CD14-positive monocyte (primary cell): ENCODE measurements around the gene FARP1. TPM values are rescaled to one million over a fixed set of nuclear protein-coding genes. Genes with fewer than 3 reads are reported as not detected.

Experiments used
- DNase-seq, 3 donors: peaks; one replicate each; pipeline ENCODE4 v3.0.0-alpha.2; 2011 to 2022
- H2AFZ ChIP-seq: 2 replicates; pipeline ENCODE4 v1.6.0; 2012; ENCODE audit warnings: mild to moderate bottlenecking, low read depth, low read length, inconsistent platforms; ENCODE audit not compliant: insufficient read depth, poor library complexity, severe bottlenecking
- H3K27ac ChIP-seq, 2 donors: 1 replicate in 1 of 2; 2 replicates in 1 of 2; pipeline ENCODE4 v1.5.1; 2012 to 2013; ENCODE audit warnings: low read length in 2 of 2, control low read depth in 1 of 2, inconsistent platforms in 1 of 2, low read depth in 1 of 2, mild to moderate bottlenecking in 1 of 2
- H3K27me3 ChIP-seq, 2 donors: one replicate each; pipeline versions ENCODE4 v1.6.0 to v1.6.1; 2011 to 2013; ENCODE audit warnings: low read length in 2 of 2; ENCODE audit not compliant: control insufficient read depth in 2 of 2, insufficient read depth in 2 of 2
- H3K36me3 ChIP-seq, 2 donors: replicated peaks in 1 of 2; 1 replicate in 1 of 2; 2 replicates in 1 of 2; pipeline versions ENCODE4 v1.5.1 to v1.6.1; 2012 to 2013; ENCODE audit warnings: low read length in 2 of 2, control low read depth in 1 of 2, inconsistent platforms in 1 of 2, mild to moderate bottlenecking in 1 of 2; ENCODE audit not compliant: insufficient read depth in 2 of 2, control insufficient read depth in 1 of 2
- H3K4me1 ChIP-seq, 2 donors: 1 replicate in 1 of 2; 2 replicates in 1 of 2; pipeline versions ENCODE4 v1.5.1 to v1.6.1; 2012 to 2013; ENCODE audit warnings: low read length in 2 of 2, control low read depth in 1 of 2, inconsistent platforms in 1 of 2, mild to moderate bottlenecking in 1 of 2, moderate library complexity in 1 of 2; ENCODE audit not compliant: insufficient read depth in 2 of 2, control insufficient read depth in 1 of 2
- H3K4me2 ChIP-seq: replicated peaks from 2 replicates; pipeline ENCODE3; 2012; ENCODE audit warnings: low read length, moderate library complexity, mild to moderate bottlenecking; ENCODE audit not compliant: poor library complexity, severe bottlenecking; ENCODE audit errors: extremely low read depth
- H3K4me3 ChIP-seq, 3 experiments: fragments of 200-600 bp in 1 of 3; sonication (generic) in 1 of 3; replicated peaks in 1 of 3; 1 replicate in 2 of 3; 2 replicates in 1 of 3; pipeline ENCODE4 v1.5.1; 2011 to 2013; ENCODE audit warnings: low read length in 3 of 3, mild to moderate bottlenecking in 3 of 3, control low read depth in 2 of 3, low read depth in 2 of 3, inconsistent platforms in 1 of 3, moderate library complexity in 1 of 3
- H3K79me2 ChIP-seq: 2 replicates; pipeline ENCODE4 v1.6.0; 2012; ENCODE audit warnings: mild to moderate bottlenecking, control low read depth, inconsistent platforms, low read length, moderate library complexity; ENCODE audit not compliant: insufficient read depth
- H3K9ac ChIP-seq: 2 replicates; pipeline ENCODE4 v1.6.0; 2017; ENCODE audit warnings: low read length, mild to moderate bottlenecking; ENCODE audit not compliant: insufficient read depth, poor library complexity, severe bottlenecking
- H3K9me3 ChIP-seq, 2 donors: replicated peaks in 1 of 2; 1 replicate in 1 of 2; 2 replicates in 1 of 2; pipeline versions ENCODE4 v1.5.1 to v1.6.1; 2012 to 2013; ENCODE audit warnings: low read length in 2 of 2, control low read depth in 1 of 2; ENCODE audit not compliant: control insufficient read depth in 1 of 2, insufficient read depth in 1 of 2
- H4K20me1 ChIP-seq: 2 replicates; pipeline ENCODE4 v1.6.0; 2012; ENCODE audit warnings: mild to moderate bottlenecking, low read length, control low read depth, moderate library complexity; ENCODE audit not compliant: insufficient read depth
- H3K27ac Mint-ChIP-seq, 7 donors: one replicate each; pipeline ENCODE4 v1.8.0; 2020; ENCODE audit warnings: mild to moderate bottlenecking in 7 of 7, mixed read lengths in 7 of 7, moderate library complexity in 6 of 7, inconsistent platforms in 2 of 7
- H3K27me3 Mint-ChIP-seq, 3 donors: one replicate each; pipeline ENCODE4 v1.8.0; 2021 to 2022; ENCODE audit warnings: low read depth in 3 of 3, mild to moderate bottlenecking in 3 of 3, mixed read lengths in 3 of 3, moderate library complexity in 3 of 3, inconsistent platforms in 1 of 3
- H3K36me3 Mint-ChIP-seq, 2 donors: one replicate each; pipeline ENCODE4 v1.8.0; 2020; ENCODE audit warnings: mixed read lengths in 2 of 2, inconsistent platforms in 1 of 2, mild to moderate bottlenecking in 1 of 2
- H3K4me1 Mint-ChIP-seq: one replicate; pipeline ENCODE4 v1.8.0; 2020; ENCODE audit warnings: mild to moderate bottlenecking, mixed read lengths
- H3K4me3 Mint-ChIP-seq, 2 donors: one replicate each; pipeline ENCODE4 v1.8.0; 2020; ENCODE audit warnings: mild to moderate bottlenecking in 2 of 2, mixed read lengths in 2 of 2, moderate library complexity in 1 of 2
- H3K9me3 Mint-ChIP-seq, 7 donors: one replicate each; pipeline ENCODE4 v1.8.0; 2020 to 2022; ENCODE audit warnings: mixed read lengths in 7 of 7, mild to moderate bottlenecking in 6 of 7, moderate library complexity in 6 of 7, inconsistent platforms in 2 of 7
- CTCF ChIP-seq: fragments of 200-600 bp; IDR thresholded peaks from one replicate; pipeline ENCODE4 v1.8.0; 2022; ENCODE audit warnings: antibody characterized with exemption, mild to moderate bottlenecking
- WGBS: methylation state at CpG from one replicate; pipeline ENCODE4 v1.1.5; 2013; ENCODE audit warnings: missing lambda C conversion rate; ENCODE audit not compliant: insufficient coverage; 5-methylcytosine and 5-hydroxymethylcytosine counted together
- intact Hi-C, 2 donors: fragments of 100-400 bp; cut with micrococcal nuclease; formaldehyde crosslinking; loops; one replicate each; pipeline versions ENCODE4 v1.15.0 to v1.15.1; 2023
- polyA plus RNA-seq, 3 donors: library from polyadenylated mRNA; depleted of rRNA in 1 of 3; unstranded in 2 of 3; stranded (reverse) in 1 of 3; fragments of 300-500 nt in 2 of 3; fragments of >200 nt in 1 of 3; fragmentation: Illumina TruSeq in 2 of 3; gene quantifications; 1 replicate in 2 of 3; 2 replicates in 1 of 3; pipeline ENCODE4 v1.2.3, GENCODE V29; 2012 to 2021

Gene FARP1
- polyA plus RNA-seq, 3 donors: 0.01 to 0.16 (median 0.12) TPM

GRCh38 chr13:98467263-98467985 lies 324.5 kb downstream of the FARP1 start:
- H3K27me3 Mint-ChIP-seq: no peaks in the 10 kb centered on the region
- Histone ChIP-seq H3K27ac (peak overlapping the region in 1 of 2 donors; percentile 54), H3K4me2 (no peak overlapping the region), H3K27me3 (no peaks in the 10 kb centered on the region), H3K4me3 (no peak overlapping the region), H3K36me3 (peaks cover 74 to 98% of the 10 kb centered on the region in 2 donors), H3K4me1 (no peaks in the 10 kb centered on the region), H3K9ac (no peak overlapping the region), H3K79me2 (no peaks in the 10 kb centered on the region), H2AFZ (no peak overlapping the region), H3K9me3 (no peaks in the 10 kb centered on the region), H4K20me1 (peaks cover 91% of the 10 kb centered on the region)
- no peaks in the 10 kb centered on the region for H3K4me1 Mint-ChIP-seq
- DNase-seq: peak; percentile 17 to 67 (median 53)
- peaks cover 74 to 85% of the 10 kb centered on the region in 2 donors for H3K36me3 Mint-ChIP-seq
- TF ChIP-seq CTCF: no peak
- H3K4me3 Mint-ChIP-seq: no peak overlapping the region
- WGBS: 95% methylated on average over 7 of the region's 13 CpGs
- H3K27ac Mint-ChIP-seq: peak overlapping the region in 6 of 7 donors; percentile 4 to 76 (median 52)
- intact Hi-C loops: no loop called here
- no peaks in the 10 kb centered on the region for H3K9me3 Mint-ChIP-seq

- no peaks in the 10 kb centered on the region for H3K79me2 ChIP-seq
These were observed 325.5 kb downstream of the FARP1 start for GRCh38 chr13:98468361-98468760.

More at GRCh38 chr13:98468361-98468760, 325.5 kb downstream of the FARP1 start:
- Histone ChIP-seq H3K9ac (no peak overlapping the region), H3K36me3 (peaks cover 72 to 97% of the 10 kb centered on the region in 2 donors), H3K27ac (peak overlapping the region in 1 of 2 donors; percentile 54), H3K4me1 (no peaks in the 10 kb centered on the region), H3K4me2 (no peak overlapping the region), H4K20me1 (peaks cover 90% of the 10 kb centered on the region), H3K27me3 (no peaks in the 10 kb centered on the region), H2AFZ (no peak overlapping the region), H3K4me3 (no peak overlapping the region), H3K9me3 (no peaks in the 10 kb centered on the region)
- intact Hi-C loops: no loop called here
- no peak for TF ChIP-seq CTCF
- 94% methylated on average over 2 of the region's 3 CpGs for WGBS
- Mint-ChIP-seq H3K27me3 (no peaks in the 10 kb centered on the region), H3K36me3 (peaks cover 74 to 85% of the 10 kb centered on the region in 2 donors), H3K9me3 (peaks cover 0 to 2% (median 0%) of the 10 kb centered on the region in 7 donors), H3K27ac (peak overlapping the region in 5 of 7 donors; percentile 2 to 63 (median 35)), H3K4me3 (no peak overlapping the region), H3K4me1 (no peaks in the 10 kb centered on the region)
- no peak for DNase-seq
